Tibial nerve (tissue), 4 donors: ENCODE measurements around the gene PROM1.

Source experiments
- EP300 ChIP-seq, 2 donors: sonication (generic); formaldehyde crosslinking; IDR thresholded peaks; one replicate each; pipeline ENCODE4 v1.6.1; 2017; ENCODE audit warnings: antibody characterized with exemption in 2 of 2, mild to moderate bottlenecking in 1 of 2
- POLR2A ChIP-seq, 2 donors: fragments of 450-650 bp; IDR thresholded peaks; one replicate each; pipeline ENCODE4 v1.6.1; 2017; ENCODE audit warnings: antibody characterized with exemption in 2 of 2, mild to moderate bottlenecking in 2 of 2, moderate library complexity in 2 of 2
- TF ChIP-seq, protein P1 (sequence below), 5 experiments: fragments of 200-600 bp in 3 of 5; fragments of 450-650 bp in 2 of 5; sonication (generic) in 3 of 5; IDR thresholded peaks; one replicate each; pipeline ENCODE4 v1.5.1; 2016 to 2019; ENCODE audit warnings: antibody characterized with exemption in 5 of 5, mild to moderate bottlenecking in 3 of 5, moderate library complexity in 2 of 5

DNA sequence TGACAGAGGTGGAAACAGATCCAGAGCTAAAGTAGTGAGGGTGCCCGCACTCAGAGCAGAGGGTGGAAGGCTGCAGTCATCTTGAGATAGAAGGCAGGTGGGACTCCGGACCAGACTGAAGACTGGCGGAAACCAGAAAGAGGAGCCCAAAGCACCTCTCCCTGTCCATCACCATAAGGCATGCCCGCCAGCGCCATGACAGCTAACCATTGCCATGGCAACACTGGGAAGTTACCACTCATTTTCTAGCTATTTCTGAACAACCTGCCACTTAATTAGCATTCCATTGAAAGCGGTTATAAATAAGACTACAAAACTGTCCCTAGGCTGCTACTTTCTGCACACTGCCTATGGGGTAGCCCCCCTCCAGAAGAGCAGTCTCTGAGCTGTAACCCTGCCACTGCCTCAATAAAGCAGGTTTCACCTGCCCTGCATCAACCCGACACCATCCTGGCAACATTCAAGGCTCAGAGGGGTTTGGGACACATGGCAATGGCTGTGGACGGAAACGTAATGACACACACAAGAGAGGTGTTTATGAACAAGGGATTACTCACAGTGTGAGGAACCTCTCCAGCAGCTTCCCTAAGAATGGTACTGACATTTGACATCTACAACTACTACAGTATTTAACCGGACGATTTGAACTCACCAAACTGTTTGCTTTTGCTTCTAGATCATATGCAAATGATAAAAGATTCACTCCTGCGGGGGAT lies 93.1 kb downstream of the PROM1 start:
- no peak for TF ChIP-seq EP300 (IDR thresholded peaks at IDR 0.05)
- TF ChIP-seq, protein P1, sequence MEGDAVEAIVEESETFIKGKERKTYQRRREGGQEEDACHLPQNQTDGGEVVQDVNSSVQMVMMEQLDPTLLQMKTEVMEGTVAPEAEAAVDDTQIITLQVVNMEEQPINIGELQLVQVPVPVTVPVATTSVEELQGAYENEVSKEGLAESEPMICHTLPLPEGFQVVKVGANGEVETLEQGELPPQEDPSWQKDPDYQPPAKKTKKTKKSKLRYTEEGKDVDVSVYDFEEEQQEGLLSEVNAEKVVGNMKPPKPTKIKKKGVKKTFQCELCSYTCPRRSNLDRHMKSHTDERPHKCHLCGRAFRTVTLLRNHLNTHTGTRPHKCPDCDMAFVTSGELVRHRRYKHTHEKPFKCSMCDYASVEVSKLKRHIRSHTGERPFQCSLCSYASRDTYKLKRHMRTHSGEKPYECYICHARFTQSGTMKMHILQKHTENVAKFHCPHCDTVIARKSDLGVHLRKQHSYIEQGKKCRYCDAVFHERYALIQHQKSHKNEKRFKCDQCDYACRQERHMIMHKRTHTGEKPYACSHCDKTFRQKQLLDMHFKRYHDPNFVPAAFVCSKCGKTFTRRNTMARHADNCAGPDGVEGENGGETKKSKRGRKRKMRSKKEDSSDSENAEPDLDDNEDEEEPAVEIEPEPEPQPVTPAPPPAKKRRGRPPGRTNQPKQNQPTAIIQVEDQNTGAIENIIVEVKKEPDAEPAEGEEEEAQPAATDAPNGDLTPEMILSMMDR (IDR thresholded peaks at IDR 0.05), result no peak
- no peak for TF ChIP-seq POLR2A (IDR thresholded peaks at IDR 0.05)
